ENCODE results near the gene MICOS13. TPM values are rescaled to one million over a fixed set of nuclear protein-coding genes. Genes with fewer than 3 reads are reported as not detected.
"Not testable (repeated sequence)": the region's sequence is repeated elsewhere in the genome, so short reads cannot be mapped to it uniquely, and the experiment has no call there.

MICOS13 gene
- total RNA-seq, 1 donor from 2014 or later, result 25.6 TPM

DNA sequence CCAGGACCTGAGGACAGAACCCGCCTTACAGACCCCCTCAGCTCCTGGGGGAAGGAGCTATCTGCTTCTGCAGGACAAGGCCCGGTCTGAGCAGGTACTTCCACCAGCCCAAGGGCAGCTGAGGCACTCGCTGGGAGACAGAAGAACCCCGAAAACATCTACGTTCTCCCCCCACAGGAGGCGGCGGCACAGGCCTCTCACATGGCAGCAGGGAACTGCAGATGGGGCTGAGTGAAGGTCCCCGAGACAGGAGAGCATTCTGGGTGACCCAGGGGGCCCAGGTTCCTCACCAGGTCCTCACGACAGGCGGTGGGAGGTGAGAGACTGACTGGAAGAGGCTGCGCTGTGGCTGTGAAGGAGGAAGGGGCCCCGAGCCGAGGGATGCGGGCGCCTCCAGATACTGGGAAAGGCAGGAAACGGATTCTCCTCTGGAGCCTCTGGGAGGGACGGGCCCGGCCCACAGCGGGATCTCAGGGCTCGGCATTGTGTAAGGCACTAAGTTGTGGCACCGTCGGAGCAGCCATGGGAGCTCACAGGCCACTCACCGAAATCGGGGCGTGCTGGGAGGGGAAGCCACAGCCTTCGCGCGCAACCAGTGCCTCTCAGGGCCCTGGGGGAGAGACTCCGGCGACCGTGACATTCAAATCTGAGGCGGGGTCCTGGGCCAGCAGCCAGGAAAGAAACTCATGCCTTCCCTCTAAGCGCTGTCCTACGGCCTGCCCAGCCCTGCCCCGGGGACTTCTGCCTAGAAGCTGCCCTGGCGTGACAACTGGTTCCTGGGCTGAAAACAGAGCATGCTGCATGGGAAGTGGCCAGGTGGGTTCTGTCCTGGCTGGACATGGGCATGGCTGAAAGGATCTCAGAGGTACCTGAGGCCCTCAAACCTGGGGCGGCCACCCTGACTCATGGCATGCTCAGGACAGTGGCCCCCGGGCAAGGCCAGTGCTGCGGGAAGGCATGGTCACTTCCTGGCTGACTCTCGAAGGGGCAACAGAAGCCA, 23.8 kb upstream of the MICOS13 start:
- TF ChIP-seq, protein P1, sequence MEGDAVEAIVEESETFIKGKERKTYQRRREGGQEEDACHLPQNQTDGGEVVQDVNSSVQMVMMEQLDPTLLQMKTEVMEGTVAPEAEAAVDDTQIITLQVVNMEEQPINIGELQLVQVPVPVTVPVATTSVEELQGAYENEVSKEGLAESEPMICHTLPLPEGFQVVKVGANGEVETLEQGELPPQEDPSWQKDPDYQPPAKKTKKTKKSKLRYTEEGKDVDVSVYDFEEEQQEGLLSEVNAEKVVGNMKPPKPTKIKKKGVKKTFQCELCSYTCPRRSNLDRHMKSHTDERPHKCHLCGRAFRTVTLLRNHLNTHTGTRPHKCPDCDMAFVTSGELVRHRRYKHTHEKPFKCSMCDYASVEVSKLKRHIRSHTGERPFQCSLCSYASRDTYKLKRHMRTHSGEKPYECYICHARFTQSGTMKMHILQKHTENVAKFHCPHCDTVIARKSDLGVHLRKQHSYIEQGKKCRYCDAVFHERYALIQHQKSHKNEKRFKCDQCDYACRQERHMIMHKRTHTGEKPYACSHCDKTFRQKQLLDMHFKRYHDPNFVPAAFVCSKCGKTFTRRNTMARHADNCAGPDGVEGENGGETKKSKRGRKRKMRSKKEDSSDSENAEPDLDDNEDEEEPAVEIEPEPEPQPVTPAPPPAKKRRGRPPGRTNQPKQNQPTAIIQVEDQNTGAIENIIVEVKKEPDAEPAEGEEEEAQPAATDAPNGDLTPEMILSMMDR (conservative IDR thresholded peaks at IDR 0.05), result no peak
- Mint-ChIP-seq H3K27me3 (ENCODE audit: low read depth) (no peaks in the 10 kb centered on the region), H3K36me3 (ENCODE audit: low read depth) (peaks cover 15% of the 10 kb centered on the region), H3K9me3 (no peaks in the 10 kb centered on the region), H3K4me1 (no peaks in the 10 kb centered on the region), H3K4me3 (no peak overlapping the region), H3K27ac (ENCODE audit: unreplicated experiment) (no peak overlapping the region)
- no peak for DNase-seq (ENCODE audit: low read depth, low spot score)

DNA sequence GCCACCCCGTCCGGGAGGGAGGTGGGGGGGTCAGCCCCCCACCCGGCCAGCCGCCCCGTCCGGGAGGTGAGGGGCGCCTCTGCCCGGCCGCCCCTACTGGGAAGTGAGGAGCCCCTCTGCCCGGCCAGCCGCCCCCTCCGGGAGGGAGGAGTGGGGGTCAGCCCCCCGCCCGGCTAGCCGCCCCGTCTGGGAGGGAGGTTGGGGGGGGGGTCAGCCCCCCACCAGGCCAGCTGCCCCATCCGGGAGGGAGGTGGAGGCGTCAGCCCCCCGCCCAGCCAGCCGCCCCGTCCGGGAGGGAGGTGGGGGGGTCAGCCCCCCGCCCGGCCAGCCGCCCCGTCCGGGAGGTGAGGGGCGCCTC, 21.7 kb upstream of the MICOS13 start:
- not testable (repeated sequence) for H3K4me1 Mint-ChIP-seq; DNase-seq (ENCODE audit: low read depth, low spot score); H3K27ac Mint-ChIP-seq (ENCODE audit: unreplicated experiment); H3K4me3 Mint-ChIP-seq; H3K27me3 Mint-ChIP-seq (ENCODE audit: low read depth); H3K9me3 Mint-ChIP-seq
- H3K36me3 Mint-ChIP-seq (ENCODE audit: low read depth), result peaks cover 15% of the 10 kb centered on the region

DNA sequence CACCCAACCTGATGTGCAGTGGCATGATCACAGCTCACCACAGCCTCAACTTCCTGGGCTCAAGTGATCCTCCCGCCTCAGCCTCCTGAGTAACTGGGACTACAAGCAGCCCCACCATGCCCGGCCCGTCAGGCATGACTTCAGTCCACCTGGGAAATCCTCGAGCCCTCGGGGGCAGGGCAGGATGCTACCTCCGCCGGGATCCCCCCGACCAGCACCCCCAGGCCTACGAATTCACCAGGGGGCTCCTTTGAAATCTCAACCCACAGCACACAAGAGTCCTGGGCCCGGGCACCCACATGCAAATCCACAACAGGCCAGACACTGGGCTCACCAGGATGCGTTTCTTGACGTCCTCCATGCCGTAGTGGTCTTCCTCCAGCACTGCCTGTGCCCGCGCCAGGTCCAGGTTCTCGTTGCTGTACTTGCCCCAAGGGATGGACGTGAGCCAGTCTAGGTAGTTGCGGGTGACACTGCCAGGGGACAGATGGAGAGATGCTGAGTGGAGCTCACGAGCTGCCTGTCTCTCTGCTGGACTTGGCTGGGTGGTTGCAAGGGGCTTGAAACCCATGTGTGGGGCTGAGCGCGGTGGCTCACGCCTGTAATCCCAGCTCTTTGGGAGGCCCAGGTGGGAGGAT, 20.3 kb upstream of the MICOS13 start:
- H3K27ac Mint-ChIP-seq (ENCODE audit: unreplicated experiment), result no peak overlapping the region
- no peaks in the 10 kb centered on the region for H3K4me1 Mint-ChIP-seq
- TF ChIP-seq, protein P1 (conservative IDR thresholded peaks at IDR 0.05), result no peak
- peaks cover 8% of the 10 kb centered on the region for H3K27me3 Mint-ChIP-seq (ENCODE audit: low read depth)
- DNase-seq (ENCODE audit: low read depth, low spot score), result no peak
- no peak overlapping the region for H3K4me3 Mint-ChIP-seq
- no peaks in the 10 kb centered on the region for H3K9me3 Mint-ChIP-seq
- peaks cover 15% of the 10 kb centered on the region for H3K36me3 Mint-ChIP-seq (ENCODE audit: low read depth)

DNA sequence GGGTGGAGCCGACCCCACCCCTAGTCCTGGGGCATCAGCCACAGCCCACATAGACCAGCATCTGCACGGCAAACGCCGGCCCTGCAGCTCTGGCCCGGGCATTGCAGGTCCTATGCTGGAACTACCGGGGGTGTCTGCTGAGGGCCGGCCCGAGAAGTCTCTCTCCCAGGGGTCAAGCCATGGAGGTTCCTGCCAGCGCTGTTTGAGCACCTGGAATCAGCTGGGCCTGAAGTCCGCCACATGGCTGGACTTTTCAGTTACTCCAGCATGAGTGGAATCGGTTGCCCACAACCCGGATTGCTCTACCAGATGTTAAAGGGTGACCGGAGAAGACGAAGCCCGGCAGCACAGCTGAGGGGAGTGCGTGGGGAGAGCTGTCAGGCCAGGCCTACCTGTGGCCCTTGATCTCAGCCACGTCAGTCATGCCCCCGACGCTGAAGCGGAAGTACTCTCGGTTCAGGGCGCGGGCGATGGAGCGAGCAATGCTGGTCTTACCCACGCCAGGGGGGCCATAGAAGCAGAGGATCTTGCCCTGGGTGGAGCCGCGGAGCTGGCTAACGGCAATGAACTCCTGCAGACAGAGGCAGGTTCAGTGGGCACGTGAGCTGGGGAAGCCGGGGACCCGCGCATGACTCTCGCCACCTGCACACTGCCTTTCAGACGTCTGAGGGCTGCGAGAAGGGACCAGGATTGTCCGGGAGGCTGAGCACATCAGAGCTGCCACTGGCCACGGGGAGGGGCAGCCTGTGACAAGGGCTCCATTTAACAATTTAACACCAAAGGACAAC, 18.5 kb upstream of the MICOS13 start:
- H3K4me1 Mint-ChIP-seq, result no peaks in the 10 kb centered on the region
- peaks cover 10% of the 10 kb centered on the region for H3K27me3 Mint-ChIP-seq (ENCODE audit: low read depth)
- DNase-seq (ENCODE audit: low read depth, low spot score), result no peak
- H3K27ac Mint-ChIP-seq (ENCODE audit: unreplicated experiment), result peak overlapping the region; percentile 75
- no peaks in the 10 kb centered on the region for H3K9me3 Mint-ChIP-seq
- TF ChIP-seq, protein P1 (conservative IDR thresholded peaks at IDR 0.05), result no peak
- H3K36me3 Mint-ChIP-seq (ENCODE audit: low read depth), result peaks cover 17% of the 10 kb centered on the region
- H3K4me3 Mint-ChIP-seq, result peak overlapping the region; percentile 62

DNA sequence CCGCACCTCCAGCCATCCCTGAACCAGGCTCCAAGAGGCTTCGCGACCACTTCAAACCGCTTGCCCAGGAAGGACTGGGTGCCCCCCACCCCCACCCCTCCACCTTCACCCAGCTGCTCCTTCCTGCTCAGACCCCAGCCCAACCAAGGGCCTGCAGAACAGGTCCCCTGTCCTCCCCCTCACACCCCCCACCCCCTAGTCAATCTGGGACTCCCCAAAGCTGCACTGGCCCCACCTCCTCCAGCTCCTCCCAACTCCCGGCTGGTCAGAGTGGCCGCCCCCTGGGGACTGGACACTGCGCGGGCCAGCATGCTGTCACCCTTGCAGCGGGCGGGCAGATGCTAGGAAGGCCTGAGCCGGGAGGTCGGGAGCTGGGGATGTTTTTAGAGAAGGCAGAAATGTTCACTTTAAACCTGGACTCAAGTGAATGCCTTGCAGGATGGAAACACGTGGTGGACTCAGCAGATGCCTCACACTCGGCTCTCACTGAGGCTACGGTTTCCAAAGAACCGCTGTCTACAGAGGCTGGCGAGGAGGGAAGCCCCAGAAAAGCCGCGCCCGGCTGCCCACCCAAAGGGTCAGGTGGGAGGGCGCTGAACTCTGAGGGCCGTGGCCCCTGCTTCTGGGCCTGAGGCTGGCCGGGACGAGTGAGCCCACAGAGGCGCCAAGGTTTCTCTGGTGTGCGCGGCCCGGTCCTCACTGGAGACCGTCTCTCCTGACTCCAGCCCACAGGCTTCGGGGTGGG, 17.7 kb upstream of the MICOS13 start:
- H3K9me3 Mint-ChIP-seq, result no peaks in the 10 kb centered on the region
- H3K4me1 Mint-ChIP-seq, result no peaks in the 10 kb centered on the region
- TF ChIP-seq, protein P1 (conservative IDR thresholded peaks at IDR 0.05), result no peak
- peaks cover 10% of the 10 kb centered on the region for H3K27me3 Mint-ChIP-seq (ENCODE audit: low read depth)
- peaks cover 12% of the 10 kb centered on the region for H3K36me3 Mint-ChIP-seq (ENCODE audit: low read depth)
- peak overlapping the region; percentile 66 for H3K4me3 Mint-ChIP-seq
- DNase-seq (ENCODE audit: low read depth, low spot score), result no peak
- H3K27ac Mint-ChIP-seq (ENCODE audit: unreplicated experiment), result no peak overlapping the region
